Right lobe of liver (tissue), 6 donors: ENCODE results near the gene APOC3. TPM values are rescaled to one million over a fixed set of nuclear protein-coding genes. Genes with fewer than 3 reads are reported as not detected.
"Not testable (repeated sequence)": the region's sequence is repeated elsewhere in the genome, so short reads cannot be mapped to it uniquely, and the experiment has no call there.

Experiments used
- ATAC-seq, 4 donors: fragments of 200-7000 bp; cut with Tn5 transposase; one replicate each; pipeline ENCODE4 v1.9.1; 2020; ENCODE audit warnings: mild to moderate bottlenecking in 4 of 4, moderate library complexity in 4 of 4
- DNase-seq, 3 donors: peaks; one replicate each; pipeline ENCODE4 v3.0.0-alpha.2; 2020
- H3K27ac ChIP-seq, 3 donors: fragments of 200-600 bp; one replicate each; pipeline ENCODE4 v1.8.0; 2022
- H3K27me3 ChIP-seq, 2 donors: fragments of 200-600 bp; one replicate each; pipeline ENCODE4 v1.8.0; 2022
- H3K36me3 ChIP-seq, 4 donors: fragments of 200-600 bp; sonication (generic) in 1 of 4; one replicate each; pipeline versions ENCODE4 v1.5.1 to v1.8.0; 2017 to 2022; ENCODE audit warnings: control low read depth in 1 of 4
- H3K4me1 ChIP-seq, 4 donors: fragments of 200-600 bp; sonication (generic) in 1 of 4; one replicate each; pipeline versions ENCODE4 v1.5.1 to v1.8.0; 2017 to 2022; ENCODE audit warnings: control low read depth in 1 of 4
- H3K4me3 ChIP-seq, 3 donors: fragments of 200-600 bp; one replicate each; pipeline ENCODE4 v1.8.0; 2022
- H3K9me3 ChIP-seq, 4 donors: fragments of 200-600 bp; sonication (generic) in 1 of 4; one replicate each; pipeline versions ENCODE4 v1.5.1 to v1.8.0; 2017 to 2022; ENCODE audit warnings: control low read depth in 1 of 4
- CTCF ChIP-seq, 4 donors: fragments of 200-600 bp in 3 of 4; fragments of 450-650 bp in 1 of 4; IDR thresholded peaks; one replicate each; pipeline versions ENCODE4 v1.5.1 to v1.8.0; 2016 to 2022; ENCODE audit warnings: antibody characterized with exemption in 4 of 4, mild to moderate bottlenecking in 2 of 4
- POLR2A ChIP-seq: fragments of 450-650 bp; IDR thresholded peaks from one replicate; pipeline ENCODE4 v1.6.1; 2017; ENCODE audit warnings: antibody characterized with exemption, mild to moderate bottlenecking
- WGBS: methylation state at CpG from one replicate; pipeline ENCODE4 v1.1.6; 2018; ENCODE audit warnings: low coverage, low lambda C conversion rate; ENCODE audit not compliant: insufficient coverage; ENCODE audit errors: missing lambda C conversion rate; 5-methylcytosine and 5-hydroxymethylcytosine counted together
- intact Hi-C, 2 donors: fragments of 100-400 bp; cut with DNase I; formaldehyde crosslinking; loops; one replicate each; pipeline versions ENCODE4 v1.11.2 to v1.14.1; 2022
- total RNA-seq, 6 experiments: library from RNA; depleted of rRNA in 2 of 6; stranded (reverse); fragments of >200 nt in 2 of 6; fragmentation: NEBNext Ultra II Directional in 3 of 6; extraction: Animal tissue kit (Norgen Biotek cat#: 25700) in 3 of 6; gene quantifications; one replicate each; pipeline versions ENCODE4 v1.1.0 to v1.2.4, GENCODE V29; 2016 to 2023
- donor health status: DM: no; HTN: yes; CAD: no.
- donor health status: DM: no; HTN: no; CAD: no.
- donor health status: DM: no; HTN: no; CAD: no.
- donor health status: DM: no; HTN: yes; CAD: no.
- donor health status: DM: no; HTN: yes; CAD: no.

Gene APOC3
- total RNA-seq, 6 experiments from 2014 or later, result 4,225 to 15,106 (median 9,815) TPM

- no peak for TF ChIP-seq CTCF (IDR thresholded peaks at IDR 0.05)
- no peak for TF ChIP-seq POLR2A
- DNase-seq, result no peak
- intact Hi-C loops, result no loop called here
- Histone ChIP-seq H3K9me3 (no peaks in the 10 kb centered on the region), H3K4me3 (no peak overlapping the region), H3K27ac (no peak overlapping the region), H3K36me3 (no peaks in the 10 kb centered on the region), H3K4me1 (peaks cover 0 to 41% (median 7%) of the 10 kb centered on the region in 4 donors), H3K27me3 (no peaks in the 10 kb centered on the region)
- ATAC-seq, result no peak
- WGBS, result 70% methylated on average over 1 of the region's 1 CpG
These were observed 33.2 kb upstream of the APOC3 start for GRCh38 chr11:116796548-116796947.

DNA sequence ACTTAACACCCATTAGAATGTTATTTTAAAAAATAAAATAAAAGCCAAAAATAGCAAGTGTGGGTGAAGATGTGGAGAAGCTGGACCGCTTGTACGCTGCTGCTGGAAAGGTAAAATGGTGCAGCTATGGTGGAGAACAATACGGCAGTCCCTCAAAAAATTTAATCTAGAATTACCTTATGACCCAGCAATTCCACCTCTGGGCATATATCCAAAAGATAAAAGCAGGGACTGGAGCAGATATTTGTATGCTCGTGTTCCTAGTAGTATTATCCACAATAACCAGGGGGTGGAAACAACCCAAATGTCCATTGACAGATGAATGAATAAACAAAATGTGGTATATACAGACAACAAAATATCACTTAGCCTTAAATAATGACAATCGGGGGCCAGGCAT lies 31.9 kb upstream of the APOC3 start:
- Histone ChIP-seq H3K9me3 (no peaks in the 10 kb centered on the region), H3K27me3 (no peaks in the 10 kb centered on the region), H3K4me3 (no peak overlapping the region), H3K4me1 (peaks cover 0 to 35% (median 6%) of the 10 kb centered on the region in 4 donors), H3K27ac (no peak overlapping the region), H3K36me3 (no peaks in the 10 kb centered on the region)
- ATAC-seq, result peak; percentile 69 to 78 (median 76)
- intact Hi-C loops, result no loop called here
- 38% methylated on average over 5 of the region's 5 CpGs for WGBS
- no peak for TF ChIP-seq CTCF (IDR thresholded peaks at IDR 0.05)
- TF ChIP-seq POLR2A, result no peak
- no peak for DNase-seq

GRCh38 chr11:116798368-116798767 lies 31.3 kb upstream of the APOC3 start:
- intact Hi-C loops, result no loop called here
- WGBS, result 71% methylated on average over 5 of the region's 5 CpGs
- Histone ChIP-seq H3K4me1 (peaks cover 0 to 30% (median 3%) of the 10 kb centered on the region in 4 donors), H3K4me3 (no peak overlapping the region), H3K9me3 (no peaks in the 10 kb centered on the region), H3K27me3 (no peaks in the 10 kb centered on the region), H3K36me3 (no peaks in the 10 kb centered on the region), H3K27ac (no peak overlapping the region)
- ATAC-seq, result no peak
- TF ChIP-seq CTCF (IDR thresholded peaks at IDR 0.05) (no peak), POLR2A (no peak)
- DNase-seq, result no peak

DNA sequence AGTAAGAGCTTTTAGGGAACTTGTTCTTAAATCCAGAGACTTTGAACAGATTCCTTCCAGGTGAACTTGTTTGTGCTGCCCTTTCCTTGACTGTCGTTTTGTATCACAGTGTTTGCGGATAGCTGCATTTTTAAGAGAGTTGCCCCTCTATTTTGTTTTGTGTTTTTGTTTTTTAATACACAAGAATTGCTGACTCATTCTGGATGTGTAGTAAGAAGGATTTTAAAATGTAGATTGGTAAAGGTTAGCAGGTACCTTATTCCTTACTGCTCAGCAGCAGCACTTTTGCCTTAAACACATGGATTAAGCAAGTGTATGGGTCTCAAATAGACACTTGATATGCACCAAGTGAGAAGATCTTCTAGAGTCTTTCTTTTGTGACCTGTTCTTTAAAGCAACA lies 29.1 kb upstream of the APOC3 start:
- no peak overlapping the region for H3K4me3 ChIP-seq
- WGBS, result 82% methylated on average over 2 of the region's 2 CpGs
- H3K27ac ChIP-seq, result no peak overlapping the region
- H3K4me1 ChIP-seq, result peaks cover 0 to 26% (median 2%) of the 10 kb centered on the region in 4 donors
- no peaks in the 10 kb centered on the region for H3K27me3 ChIP-seq
- TF ChIP-seq POLR2A (no peak), CTCF (IDR thresholded peaks at IDR 0.05) (no peak)
- intact Hi-C loops, result no loop called here
- H3K9me3 ChIP-seq, result no peaks in the 10 kb centered on the region
- H3K36me3 ChIP-seq, result no peaks in the 10 kb centered on the region
- ATAC-seq (no peak), DNase-seq (no peak)

DNA sequence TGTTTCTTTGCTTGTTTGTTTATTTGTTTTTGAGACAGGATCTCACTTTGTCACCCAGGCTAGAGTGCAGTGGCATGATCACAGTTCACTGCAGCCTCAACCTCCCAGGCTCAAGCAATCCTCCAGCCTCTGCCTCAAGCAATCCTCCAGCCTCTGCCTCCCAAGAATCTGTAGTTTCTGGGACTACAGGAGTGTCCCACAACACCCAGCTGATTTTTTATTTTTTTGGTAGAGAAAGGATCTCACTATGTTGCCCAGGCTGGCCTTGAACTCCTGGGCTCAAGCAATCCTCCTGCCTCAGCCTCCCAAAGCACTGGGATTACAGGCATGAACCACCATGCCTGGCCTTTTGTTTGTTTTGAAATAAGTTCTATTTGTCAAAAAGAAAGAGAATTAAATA lies 28.0 kb upstream of the APOC3 start:
- H3K9me3 ChIP-seq, ATAC-seq, H3K27me3 ChIP-seq, intact Hi-C loops, H3K36me3 ChIP-seq, H3K27ac ChIP-seq, H3K4me3 ChIP-seq, DNase-seq: not testable (repeated sequence)
- H3K4me1 ChIP-seq, result peaks cover 0 to 35% (median 7%) of the 10 kb centered on the region in 4 donors
